Activated CD4-positive, CD25-positive, alpha-beta regulatory T cell (primary cell): ENCODE results near the gene ANGPTL7.
"Not testable (repeated sequence)": the region's sequence is repeated elsewhere in the genome, so short reads cannot be mapped to it uniquely, and the experiment has no call there.

Experiments used
- DNase-seq, 4 experiments: peaks; one replicate each; lab custom pipeline; 2025; lab: John Stamatoyannopoulos, UW

ANGPTL7 gene

DNA sequence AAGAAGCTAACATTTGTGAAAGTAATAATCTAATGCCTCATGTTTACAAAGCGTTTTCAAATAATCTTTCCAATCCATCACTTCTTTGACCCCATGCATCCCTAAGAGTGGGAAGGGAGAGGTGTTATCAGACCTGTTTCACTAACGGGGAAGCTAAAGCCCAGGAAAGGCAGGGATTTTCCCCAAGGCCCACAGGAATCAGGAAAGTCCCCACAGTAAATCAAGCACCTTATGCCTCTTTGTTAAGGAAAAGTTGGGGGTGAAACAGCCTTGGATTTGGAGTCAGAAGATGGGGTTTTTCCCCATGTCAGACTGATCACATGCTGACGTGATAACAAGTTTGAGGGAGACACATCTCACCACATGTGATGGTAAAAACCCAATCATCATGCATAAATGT lies 20.0 kb upstream of the ANGPTL7 start:
- DNase-seq = no peak

DNA sequence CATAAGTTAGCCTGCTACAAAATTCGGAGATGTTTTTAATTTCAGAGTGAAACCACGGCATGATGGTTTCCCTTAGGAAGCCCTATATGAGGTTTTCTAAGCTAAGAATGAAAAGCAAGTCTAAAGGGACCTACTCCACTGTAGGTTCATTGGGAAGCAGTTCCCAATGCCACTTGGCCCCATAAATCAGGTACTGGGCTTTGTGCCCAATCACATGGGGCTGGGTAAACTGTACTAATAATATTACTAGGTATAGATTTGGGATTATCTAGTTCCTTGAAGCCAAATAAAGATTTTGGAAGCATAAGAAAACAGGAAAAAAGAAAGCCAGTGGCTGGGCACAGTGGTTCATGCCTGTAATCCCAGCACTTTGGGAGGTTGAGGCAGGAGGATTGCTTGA lies 19.1 kb upstream of the ANGPTL7 start:
- DNase-seq = no peak

DNA sequence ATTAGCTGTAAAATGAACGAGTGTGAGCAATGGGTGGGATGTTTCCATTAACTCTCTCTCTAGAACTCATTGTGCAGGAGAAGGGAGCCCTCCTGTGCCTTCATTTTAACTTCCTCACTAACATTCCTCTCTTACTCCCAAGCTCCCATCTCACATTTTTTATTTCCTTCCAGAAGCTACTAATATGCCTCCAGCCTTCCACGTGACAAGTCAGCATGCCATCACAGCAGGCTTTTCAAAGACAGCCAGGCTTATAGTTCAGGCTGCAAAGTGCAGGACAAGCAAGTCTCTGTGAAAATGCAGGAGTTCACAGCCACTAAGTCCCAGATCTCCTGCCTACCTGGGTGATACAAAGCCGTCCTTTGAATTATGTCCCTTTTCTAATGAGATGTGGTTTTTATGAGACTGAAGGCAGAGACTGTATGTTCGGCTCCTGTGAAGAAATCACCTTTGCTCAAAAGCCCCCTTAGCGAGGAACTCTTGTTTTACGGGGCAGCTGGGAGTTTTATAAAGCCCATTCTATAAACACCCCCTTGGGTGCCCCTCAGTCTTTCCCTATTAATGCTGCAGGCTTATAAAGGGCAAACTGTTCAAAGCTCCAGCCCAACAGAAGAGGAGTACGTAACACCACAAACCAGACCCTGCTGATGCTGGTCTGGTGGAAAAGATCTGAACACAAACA lies 14.8 kb upstream of the ANGPTL7 start:
- no peak for DNase-seq

DNA sequence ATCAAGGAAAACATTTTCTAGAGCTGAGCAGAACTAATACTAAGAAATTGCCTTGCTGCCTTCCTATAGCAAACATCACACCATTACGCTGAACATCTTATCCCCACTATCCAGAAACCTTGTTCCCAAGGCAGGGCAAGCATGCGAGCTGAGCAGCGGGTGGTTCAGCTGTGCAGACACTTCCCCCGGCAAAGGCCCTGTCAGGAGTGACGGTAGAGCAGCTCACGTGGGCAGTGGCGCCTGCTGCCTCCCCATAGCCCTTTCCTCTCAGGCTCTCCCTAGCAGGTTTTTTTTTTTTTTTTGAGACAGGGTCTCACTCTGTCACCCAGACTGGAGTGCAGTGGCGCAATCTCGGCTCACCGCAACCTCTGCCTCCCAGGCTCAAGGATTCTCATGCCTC lies 13.7 kb upstream of the ANGPTL7 start:
- no peak for DNase-seq

DNA sequence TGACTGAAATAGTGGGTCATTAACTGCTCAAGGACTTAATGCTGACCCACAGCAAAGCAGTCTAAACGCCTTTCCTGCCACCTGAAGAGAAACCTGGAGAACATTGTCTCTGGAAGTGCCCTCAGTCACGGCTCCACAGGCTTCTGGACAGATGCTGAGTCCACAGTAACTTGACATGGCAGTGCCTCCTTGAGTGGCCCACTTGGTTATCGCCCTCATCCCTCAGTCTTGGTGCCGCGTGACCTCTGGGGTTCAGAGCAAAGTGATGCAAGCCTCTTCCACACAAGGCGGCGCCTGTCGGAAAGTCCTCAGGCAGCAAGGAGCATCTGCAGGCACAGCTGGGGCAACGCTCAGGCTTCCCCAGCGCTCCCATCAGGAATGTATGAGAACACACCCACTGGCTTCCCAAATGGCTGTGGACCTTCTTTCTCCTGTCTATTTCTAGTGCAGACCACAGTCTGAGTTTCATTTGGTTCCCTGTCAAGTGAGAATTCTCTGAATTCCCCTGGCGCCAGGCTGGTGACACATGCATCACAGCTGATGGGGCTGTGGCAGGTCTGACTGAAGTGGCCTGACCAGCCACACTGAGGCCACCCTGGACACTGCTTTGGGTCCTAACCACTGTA lies 13.0 kb upstream of the ANGPTL7 start:
- DNase-seq = no peak

DNA sequence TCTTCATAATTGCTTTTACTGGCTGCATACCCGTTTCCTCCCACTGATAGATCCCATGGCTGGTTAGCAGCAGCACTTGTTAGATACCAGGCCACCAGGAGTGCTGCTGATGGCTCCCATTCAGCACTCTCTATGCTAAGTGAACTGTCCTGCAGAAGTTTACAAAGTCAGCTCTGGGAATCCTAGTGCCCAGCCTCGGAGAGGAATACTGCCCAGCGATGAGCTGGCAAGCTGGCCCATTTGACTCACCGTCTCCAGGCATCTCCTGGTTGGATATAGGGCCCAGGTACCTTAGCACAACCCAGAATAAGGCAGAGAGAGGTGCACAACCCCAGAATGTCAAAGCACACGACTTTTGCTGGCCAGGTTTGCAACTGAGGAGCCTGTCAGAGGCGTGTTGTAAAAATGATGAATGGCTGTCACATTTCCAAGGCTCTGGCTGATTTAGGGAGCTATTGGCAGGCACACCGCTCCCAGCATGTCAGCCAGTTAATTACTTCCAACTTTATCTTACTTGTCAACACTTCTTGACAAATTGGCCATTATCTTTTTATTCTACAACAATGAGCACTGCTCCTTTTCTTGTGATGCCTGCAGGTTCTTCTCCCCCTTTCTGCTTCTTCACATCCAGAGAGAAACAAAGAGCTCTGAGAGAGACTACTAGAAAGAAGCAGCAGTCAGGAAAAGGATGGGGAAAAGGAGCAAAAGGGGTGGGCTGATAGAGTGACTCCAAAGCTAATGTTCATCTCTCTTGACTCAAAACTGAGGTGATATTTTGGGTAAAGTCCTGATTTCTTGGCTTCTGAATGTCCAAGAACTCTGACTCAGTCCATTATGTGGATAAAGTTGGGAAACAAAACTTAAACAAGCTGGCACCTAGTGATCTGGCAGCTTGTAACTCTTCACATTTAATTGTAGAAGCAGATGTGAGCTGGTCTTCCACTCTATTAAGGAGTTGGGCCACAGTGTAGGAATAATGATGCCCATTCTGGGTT lies 10.8 kb upstream of the ANGPTL7 start:
- DNase-seq = no peak

DNA sequence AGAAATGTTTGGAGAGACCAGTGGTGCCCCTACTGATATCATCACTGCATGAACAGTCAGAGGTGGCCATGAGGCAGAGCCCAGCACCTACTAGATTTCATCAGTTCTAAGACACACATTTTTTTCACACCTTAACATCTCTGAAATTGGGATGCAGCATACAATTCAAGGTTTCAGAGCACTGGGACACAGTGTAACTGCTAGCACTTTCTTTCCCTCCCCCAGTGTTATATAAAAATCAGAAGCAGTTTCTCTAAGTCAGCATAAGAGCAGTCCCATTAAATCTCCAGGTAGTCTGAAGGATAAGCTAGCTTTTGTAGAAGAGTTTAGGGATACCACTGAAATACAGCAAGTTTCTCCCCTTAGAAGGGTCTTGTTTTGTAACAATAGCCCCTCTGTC lies 10.0 kb upstream of the ANGPTL7 start:
- no peak for DNase-seq

DNA sequence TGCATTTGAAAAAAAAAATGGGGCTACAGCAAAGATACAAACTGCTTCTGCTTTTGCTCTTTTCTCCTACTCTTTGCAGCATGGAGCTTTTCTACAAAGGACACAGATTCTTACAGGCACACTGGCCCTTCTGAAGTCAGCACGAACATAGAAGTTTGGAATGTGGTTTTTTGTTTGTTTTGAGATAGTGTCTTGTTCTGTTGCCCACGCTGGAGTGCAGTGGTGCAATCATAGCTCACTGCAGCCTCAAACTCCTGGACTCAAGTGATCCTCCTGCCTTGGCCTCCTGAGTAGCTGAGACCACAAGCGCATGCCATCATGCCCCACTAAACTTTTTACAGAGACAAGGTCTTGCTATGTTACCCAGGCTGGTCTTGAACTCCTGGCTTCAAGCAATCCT lies 9.4 kb upstream of the ANGPTL7 start:
- not testable (repeated sequence) for DNase-seq

DNA sequence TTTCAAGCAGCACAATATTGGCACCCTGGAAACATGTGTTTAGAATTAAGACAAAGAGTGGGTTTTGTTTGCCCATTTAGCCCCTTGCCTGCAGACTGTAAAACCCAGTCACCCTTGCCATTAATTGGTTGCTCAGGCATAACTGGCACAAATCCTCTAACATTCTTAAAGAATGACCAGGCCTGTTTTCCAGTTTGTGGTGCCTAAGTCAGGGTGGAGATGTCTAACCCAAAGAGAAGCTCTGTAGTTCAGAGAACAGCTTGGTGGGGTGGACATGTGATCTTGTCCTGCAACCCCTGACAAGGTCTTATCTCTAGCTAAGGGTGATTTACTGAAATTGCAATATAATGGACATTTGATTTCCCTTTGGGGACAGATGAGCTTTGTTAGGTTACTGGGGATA lies 8.8 kb upstream of the ANGPTL7 start:
- DNase-seq = no peak

DNA sequence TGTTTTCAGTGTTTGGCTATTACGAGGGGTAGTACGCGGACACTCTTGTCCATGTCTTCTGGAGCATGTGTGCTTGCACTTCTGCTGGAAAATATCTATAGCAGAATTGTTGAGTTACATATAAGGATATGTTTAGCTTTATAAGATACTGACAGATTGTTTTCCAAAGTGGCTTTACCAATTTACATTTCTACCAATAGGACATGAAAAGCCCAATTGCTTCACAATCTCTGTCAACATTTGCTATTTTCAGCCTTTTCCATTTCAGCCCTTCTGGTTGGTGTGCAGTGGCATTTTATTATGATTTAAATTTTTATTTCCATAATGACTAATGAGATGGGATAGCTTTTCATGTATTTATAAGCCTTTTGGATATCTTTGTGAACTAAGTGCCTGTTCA lies 6.3 kb upstream of the ANGPTL7 start:
- no peak for DNase-seq

DNA sequence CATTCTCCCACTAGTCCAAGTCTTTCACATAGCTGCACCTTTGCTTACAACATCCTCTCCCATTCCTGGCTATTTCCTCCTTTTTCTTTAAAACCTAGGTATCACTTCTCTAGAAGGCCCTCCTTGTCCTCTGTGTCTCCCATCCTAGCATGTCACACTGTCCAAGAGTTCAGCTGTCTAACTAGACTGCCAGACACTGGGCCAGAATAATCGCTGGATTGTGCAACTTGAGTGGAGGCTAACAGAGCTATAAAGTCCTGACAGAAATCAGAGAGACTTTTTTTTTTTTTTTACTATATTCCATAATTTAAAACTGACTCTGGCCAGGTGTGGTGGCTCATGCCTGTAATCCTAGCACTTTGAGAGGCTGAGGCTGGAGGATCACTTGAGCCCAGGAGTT lies 4.2 kb upstream of the ANGPTL7 start:
- DNase-seq = no peak

DNA sequence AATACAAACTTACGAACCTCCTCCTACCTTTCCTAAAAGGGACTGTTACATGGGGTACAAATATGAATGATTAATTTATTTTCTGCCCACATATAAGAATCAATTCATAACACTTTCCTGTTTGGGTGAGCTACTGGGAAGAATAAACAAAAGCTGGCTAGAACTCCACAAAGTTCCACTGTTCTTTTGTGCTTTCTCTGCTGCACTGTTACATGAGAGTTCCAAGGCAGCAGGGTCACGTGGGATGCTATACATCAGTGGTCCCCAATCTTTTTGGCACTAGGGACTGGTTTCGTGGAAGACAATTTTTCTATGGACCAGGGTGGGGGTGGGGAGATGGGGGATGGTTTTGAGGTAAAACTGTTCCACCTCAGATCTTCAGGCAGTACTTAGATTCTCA lies 2.2 kb upstream of the ANGPTL7 start:
- DNase-seq = no peak

DNA sequence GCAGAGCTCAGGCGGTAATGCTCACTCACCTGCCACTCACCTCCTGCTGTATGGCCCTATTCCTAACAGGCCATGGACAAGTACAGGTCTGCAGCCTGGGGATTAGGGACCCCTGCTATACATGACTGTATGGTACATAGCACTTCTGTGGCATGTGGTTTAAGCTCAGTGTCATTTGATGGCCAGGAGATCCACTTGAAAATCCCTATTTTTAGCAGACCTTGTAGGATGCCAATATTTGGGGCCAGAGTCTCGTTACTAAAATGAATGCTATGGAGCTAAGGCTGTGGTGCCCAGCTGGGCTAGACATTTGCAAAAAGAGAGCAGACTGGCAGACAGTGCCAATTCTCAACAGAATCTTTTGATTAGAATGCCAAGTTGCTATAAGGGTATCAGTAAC lies 1.7 kb upstream of the ANGPTL7 start:
- DNase-seq = no peak

DNA sequence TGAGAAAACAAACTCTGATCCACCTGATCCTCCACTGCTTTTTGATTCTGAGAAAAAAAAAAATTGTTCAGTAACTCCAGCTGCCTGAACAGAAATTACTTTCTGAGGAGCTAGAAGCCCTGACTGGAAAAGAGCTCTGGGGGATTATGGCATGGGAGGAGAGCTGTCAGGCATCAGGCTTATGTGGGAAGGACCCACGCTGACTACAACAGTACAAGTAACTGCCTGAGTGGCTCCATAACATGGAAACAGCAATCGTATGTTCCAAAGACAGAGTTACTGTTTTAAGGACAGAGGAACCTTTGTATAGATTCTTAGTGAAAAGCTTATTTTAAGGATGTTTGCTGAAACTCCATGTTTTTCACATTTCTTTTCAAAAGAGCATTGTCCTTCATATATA lies 1.2 kb upstream of the ANGPTL7 start:
- no peak for DNase-seq

DNA sequence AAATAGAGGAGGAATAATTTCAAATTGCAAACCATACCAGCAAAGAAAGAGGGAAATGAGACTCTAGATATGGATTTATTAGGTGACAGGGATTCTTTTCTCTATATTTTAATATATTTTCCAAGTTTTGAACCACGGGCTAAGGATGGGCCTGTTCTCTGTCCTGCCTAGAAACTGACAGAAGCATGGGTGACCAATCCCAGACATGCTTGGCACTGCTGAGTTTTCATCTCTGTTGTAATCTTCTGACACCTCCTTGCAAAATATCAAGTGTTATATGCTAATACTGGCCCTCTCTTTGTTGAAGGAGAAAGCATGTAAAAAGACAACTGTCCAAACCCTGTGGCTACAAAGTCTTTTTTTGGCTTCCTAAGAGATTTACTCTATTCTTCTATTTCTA lies 774 bp upstream of the ANGPTL7 start:
- no peak for DNase-seq

DNA sequence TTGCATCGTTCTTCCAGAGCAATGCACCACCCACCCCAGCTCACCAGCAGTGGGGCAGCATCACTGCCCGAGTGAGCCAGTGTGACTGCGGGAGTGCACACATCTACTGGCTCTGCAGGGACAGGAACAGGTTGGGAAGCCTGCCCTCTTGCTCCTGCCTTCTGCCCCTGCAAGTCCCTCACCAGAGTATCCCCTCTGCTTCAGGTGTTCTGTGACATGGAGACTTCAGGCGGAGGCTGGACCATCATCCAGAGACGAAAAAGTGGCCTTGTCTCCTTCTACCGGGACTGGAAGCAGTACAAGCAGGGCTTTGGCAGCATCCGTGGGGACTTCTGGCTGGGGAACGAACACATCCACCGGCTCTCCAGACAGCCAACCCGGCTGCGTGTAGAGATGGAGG lies 4.2 kb downstream of the ANGPTL7 start:
- DNase-seq = no peak

DNA sequence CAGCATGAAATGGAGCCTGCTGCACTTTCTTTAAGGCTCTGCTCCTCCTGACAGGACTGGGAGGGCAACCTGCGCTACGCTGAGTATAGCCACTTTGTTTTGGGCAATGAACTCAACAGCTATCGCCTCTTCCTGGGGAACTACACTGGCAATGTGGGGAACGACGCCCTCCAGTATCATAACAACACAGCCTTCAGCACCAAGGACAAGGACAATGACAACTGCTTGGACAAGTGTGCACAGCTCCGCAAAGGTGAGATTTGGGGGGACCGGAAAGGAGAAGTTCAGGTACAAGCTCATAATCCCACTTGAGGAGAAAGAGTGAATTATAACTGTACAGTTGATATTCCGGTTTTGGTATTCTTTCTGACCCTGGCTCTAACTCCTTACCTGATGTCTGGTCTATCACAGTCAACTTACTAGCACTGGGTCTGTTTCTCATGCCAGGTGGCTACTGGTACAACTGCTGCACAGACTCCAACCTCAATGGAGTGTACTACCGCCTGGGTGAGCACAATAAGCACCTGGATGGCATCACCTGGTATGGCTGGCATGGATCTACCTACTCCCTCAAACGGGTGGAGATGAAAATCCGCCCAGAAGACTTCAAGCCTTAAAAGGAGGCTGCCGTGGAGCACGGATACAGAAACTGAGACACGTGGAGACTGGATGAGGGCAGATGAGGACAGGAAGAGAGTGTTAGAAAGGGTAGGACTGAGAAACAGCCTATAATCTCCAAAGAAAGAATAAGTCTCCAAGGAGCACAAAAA lies 5.4 kb downstream of the ANGPTL7 start:
- DNase-seq = no peak

DNA sequence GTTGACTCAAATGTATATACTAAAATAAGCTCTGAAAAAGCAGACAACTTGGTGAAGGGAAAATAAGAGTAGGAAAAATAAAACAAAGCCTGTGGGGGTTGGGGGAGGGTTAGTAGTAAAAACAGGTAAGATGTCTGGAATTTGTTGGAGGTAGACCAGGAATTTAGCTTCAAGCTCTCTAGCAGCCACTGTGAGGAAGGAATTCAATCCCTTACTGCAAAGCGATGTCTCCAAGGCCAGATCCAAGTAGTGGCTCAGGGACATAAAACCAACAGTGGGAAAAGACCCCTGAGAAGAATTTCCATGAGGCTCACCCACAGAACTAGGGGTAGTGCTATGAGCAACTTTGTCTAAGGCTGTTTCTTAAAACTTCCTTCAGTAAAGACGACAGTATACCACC lies 7.8 kb downstream of the ANGPTL7 start:
- DNase-seq = no peak

DNA sequence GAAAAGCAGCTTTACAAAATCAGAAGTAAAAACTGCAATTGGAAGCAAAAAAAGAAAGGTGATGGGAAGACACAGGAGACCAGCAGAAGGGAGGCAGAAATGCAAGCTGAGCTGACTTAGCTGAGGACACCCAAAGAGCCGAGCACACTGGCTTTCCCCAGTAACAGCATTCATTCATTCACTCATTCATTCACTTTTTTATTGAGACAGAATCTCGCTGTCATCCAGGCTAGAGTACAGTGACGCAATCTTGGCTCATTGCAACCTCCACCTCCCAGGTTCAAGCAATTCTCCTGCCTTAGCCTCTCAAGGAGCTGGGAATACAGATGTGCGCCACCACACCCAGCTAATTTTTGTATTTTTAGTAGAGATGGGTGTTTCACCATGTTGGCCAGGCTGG lies 8.2 kb downstream of the ANGPTL7 start:
- no peak for DNase-seq

DNA sequence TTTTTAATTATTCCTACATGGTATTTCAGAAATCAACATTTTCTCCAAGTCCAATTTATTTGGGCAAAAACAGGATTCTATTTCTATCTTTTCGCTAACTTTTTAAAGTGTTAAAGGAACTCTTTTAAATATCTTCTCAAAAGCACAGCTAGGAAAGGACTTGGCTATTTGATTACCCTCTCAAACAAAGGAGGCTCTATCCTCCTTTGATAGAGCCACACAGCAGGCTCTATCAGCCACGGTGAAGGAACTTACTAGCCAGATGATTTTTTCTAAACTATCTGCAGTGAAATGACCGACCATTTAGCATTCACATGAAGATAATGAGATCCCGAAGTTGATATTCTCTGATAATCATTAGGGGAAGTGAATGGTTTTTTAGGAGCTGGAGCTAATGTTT lies 9.1 kb downstream of the ANGPTL7 start:
- no peak for DNase-seq

DNA sequence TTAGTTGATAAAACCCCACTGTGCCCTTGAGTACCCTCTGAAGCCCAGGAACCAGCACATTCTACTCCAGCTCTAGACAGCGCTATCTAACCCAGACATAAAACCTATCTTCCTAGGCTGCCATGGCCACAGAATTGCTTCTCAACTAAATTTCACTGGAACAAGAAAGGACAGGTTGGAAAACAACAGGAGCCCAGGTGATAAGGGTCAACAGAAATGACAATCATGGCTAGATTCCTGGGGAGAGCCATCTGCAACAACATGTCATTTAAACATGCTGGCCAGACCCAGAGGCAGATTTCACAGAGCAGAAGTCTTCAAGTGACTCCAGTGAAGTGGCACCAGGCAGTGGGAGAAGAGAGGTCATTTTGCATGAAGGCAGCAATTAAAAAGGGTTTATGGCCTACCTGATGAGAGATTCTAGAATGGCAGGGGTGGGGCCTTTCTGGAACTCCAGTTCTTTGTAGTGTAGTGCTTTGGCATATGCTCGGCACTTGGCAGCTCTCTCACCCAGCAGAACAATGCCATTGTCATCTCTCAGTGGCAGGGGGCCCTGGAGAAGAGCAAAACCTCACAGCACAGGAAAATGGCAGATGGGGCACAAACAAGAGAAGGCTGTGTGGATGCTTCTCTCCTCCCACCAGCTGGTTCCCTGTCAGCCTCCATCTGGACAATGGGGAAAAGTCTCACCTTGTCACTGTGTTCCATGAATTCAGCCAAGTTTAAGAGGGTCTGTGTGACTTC lies 9.9 kb downstream of the ANGPTL7 start:
- DNase-seq = no peak
